Heart right ventricle (tissue), 16 donors: ENCODE data around the gene ZMIZ1. TPM values are rescaled to one million over a fixed set of nuclear protein-coding genes. Genes with fewer than 3 reads are reported as not detected.

Experiments used
- ATAC-seq, 8 donors: fragments of 200-7000 bp; cut with Tn5 transposase; one replicate each; pipeline ENCODE4 v1.9.1; 2020; ENCODE audit warnings: mild to moderate bottlenecking in 8 of 8, moderate library complexity in 8 of 8, moderate number of reproducible peaks in 1 of 8
- DNase-seq, 2 donors: peaks; one replicate each; pipeline ENCODE4 v3.0.0-alpha.2; 2020
- H3K27ac ChIP-seq, 10 donors: fragments of 200-600 bp; sonication (generic) in 2 of 10; one replicate each; pipeline versions ENCODE4 v1.5.0 to v1.8.0; 2020 to 2022; ENCODE audit warnings: mild to moderate bottlenecking in 3 of 10
- H3K27me3 ChIP-seq, 7 donors: fragments of 200-600 bp; one replicate each; pipeline ENCODE4 v1.8.0; 2021 to 2022; ENCODE audit warnings: mild to moderate bottlenecking in 2 of 7
- H3K36me3 ChIP-seq, 9 donors: fragments of 200-600 bp; sonication (generic) in 1 of 9; one replicate each; pipeline versions ENCODE4 v1.5.0 to v1.8.0; 2020 to 2022; ENCODE audit warnings: mild to moderate bottlenecking in 2 of 9
- H3K4me1 ChIP-seq, 9 donors: fragments of 200-600 bp; sonication (generic) in 1 of 9; one replicate each; pipeline versions ENCODE4 v1.5.0 to v1.8.0; 2020 to 2022; ENCODE audit warnings: mild to moderate bottlenecking in 4 of 9
- H3K4me3 ChIP-seq, 10 donors: fragments of 200-600 bp; sonication (generic) in 2 of 10; one replicate each; pipeline versions ENCODE4 v1.5.0 to v1.8.0; 2020 to 2022; ENCODE audit warnings: mild to moderate bottlenecking in 7 of 10, moderate library complexity in 2 of 10
- H3K9me3 ChIP-seq, 11 donors: fragments of 200-600 bp in 10 of 11; sonication (generic) in 2 of 11; one replicate each; pipeline versions ENCODE4 v1.5.0 to v1.8.0; 2013 to 2022; ENCODE audit warnings: mild to moderate bottlenecking in 2 of 11, control low read depth in 1 of 11, moderate library complexity in 1 of 11
- WGBS, 2 donors: extraction: QIAGEN DNeasy Blood & Tissue Kit; methylation state at CpG; one replicate each; pipeline ENCODE4 v1.1.7; 2013; ENCODE audit warnings: inconsistent platforms in 1 of 2; 5-methylcytosine and 5-hydroxymethylcytosine counted together
- intact Hi-C, 10 donors: fragments of 100-400 bp; cut with DNase I; formaldehyde crosslinking; loops; one replicate each; pipeline versions ENCODE4 v1.11.1 to v1.14.2; 2022
- polyA plus RNA-seq, 2 donors: library from polyadenylated mRNA; stranded (reverse); fragments of 200-250 nt; gene quantifications; one replicate each; pipeline ENCODE4 v1.2.3, GENCODE V29; 2013
- total RNA-seq, 10 donors: library from RNA; stranded (reverse); fragmentation: NEBNext Ultra II Directional in 3 of 10; extraction: Animal tissue kit (Norgen Biotek cat#: 25700) in 3 of 10; gene quantifications; one replicate each; pipeline versions ENCODE4 v1.2.1 to v1.2.4, GENCODE V29; 2021 to 2023
- TF ChIP-seq, protein P1 (sequence below), 9 donors: fragments of 200-600 bp; sonication (generic) in 2 of 9; IDR thresholded peaks; one replicate each; pipeline versions ENCODE4 v1.5.0 to v1.8.0; 2021 to 2022; ENCODE audit warnings: antibody characterized with exemption in 9 of 9, mild to moderate bottlenecking in 5 of 9, moderate library complexity in 1 of 9
- donor health status: Arrhythmogenic right ventricular cardiomyopathy.
- donor health status: ischemic (EF 13 %, LVEDD 7.1; RV severe dilation, severe dysfunction).
- donor health status: healthy with polysubstance abuse.
- donor health status: DM: no; HTN: yes; CAD: no.
- donor health status: DM: no; HTN: no; CAD: no.
- donor health status: ischemic (EF 25% LVEDD 6.9; RV normal size, moderate dysfunction).
- donor health status: ischemic (EF 25% LVEDD 5.7; RV mildly dilated, moderate dysfunction).
- donor health status: healthy.
- donor health status: DM: yes; HTN: yes; CAD: no.
- donor health status: Ischemic cardiomyopathy.
- donor health status: ischemic (EF 35%, LVEDD 5.7; RV mildly dilated, moderate dysfunction).
- donor health status: nonischemic (EF 11% LVEDD 7.7; RV severe dilation, severe dysfunction).
- donor health status: DM: yes; HTN: yes; CAD: no.
- donor health status: PGD.
- donor health status: ischemic (EF 29% LVEDD 5.4; RV normal size, mild dysfunction).
- donor health status: nonischemic (EF 23%, LVEDD 6.1; RV moderate dilation, normal function).

The ZMIZ1 gene
- total and polyA plus RNA-seq, 12 donors = 24.2 to 61.5 (median 49.8) TPM

DNA sequence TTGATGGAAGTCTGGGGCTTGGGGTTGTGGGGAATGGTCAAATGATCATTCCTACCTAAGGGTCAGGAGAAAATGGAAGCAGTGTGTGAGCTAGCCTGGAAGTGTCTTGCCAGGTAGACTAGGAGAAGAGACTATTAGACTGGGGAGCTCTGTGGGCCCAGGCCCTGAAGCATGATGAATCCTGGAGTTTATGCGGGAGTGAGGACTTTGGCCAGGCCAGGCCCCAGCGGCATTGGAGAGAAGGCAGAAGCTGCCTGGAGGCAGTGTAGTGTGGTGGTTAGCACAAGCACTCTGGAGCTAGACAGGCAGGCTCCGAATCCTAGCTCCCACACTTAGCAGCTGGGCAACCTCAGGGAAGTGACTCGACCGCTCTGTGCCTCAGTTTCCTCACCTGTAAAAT is 29.3 kb downstream of the ZMIZ1 start:
- intact Hi-C loops = no loop called here
- H3K27me3 ChIP-seq = no peaks in the 10 kb centered on the region
- DNase-seq (no peak), ATAC-seq (no peak)
- 94% methylated on average over 5 of the region's 5 CpGs for WGBS, 2 donors
- H3K4me1 ChIP-seq = peaks cover 69 to 100% (median 98%) of the 10 kb centered on the region in 9 donors
- H3K36me3 ChIP-seq = no peaks in the 10 kb centered on the region
- TF ChIP-seq, protein P1, sequence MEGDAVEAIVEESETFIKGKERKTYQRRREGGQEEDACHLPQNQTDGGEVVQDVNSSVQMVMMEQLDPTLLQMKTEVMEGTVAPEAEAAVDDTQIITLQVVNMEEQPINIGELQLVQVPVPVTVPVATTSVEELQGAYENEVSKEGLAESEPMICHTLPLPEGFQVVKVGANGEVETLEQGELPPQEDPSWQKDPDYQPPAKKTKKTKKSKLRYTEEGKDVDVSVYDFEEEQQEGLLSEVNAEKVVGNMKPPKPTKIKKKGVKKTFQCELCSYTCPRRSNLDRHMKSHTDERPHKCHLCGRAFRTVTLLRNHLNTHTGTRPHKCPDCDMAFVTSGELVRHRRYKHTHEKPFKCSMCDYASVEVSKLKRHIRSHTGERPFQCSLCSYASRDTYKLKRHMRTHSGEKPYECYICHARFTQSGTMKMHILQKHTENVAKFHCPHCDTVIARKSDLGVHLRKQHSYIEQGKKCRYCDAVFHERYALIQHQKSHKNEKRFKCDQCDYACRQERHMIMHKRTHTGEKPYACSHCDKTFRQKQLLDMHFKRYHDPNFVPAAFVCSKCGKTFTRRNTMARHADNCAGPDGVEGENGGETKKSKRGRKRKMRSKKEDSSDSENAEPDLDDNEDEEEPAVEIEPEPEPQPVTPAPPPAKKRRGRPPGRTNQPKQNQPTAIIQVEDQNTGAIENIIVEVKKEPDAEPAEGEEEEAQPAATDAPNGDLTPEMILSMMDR (IDR thresholded peaks at IDR 0.05) = no peak
- peak overlapping the region in 6 of 10 donors; percentile 16 to 87 (median 53) for H3K27ac ChIP-seq
- H3K9me3 ChIP-seq = no peaks in the 10 kb centered on the region
- no peak overlapping the region for H3K4me3 ChIP-seq

- Histone ChIP-seq H3K27ac (peak overlapping the region in 4 of 10 donors; percentile 1 to 87 (median 56)), H3K4me1 (peaks cover 72 to 100% (median 99%) of the 10 kb centered on the region in 9 donors), H3K9me3 (no peaks in the 10 kb centered on the region), H3K36me3 (no peaks in the 10 kb centered on the region), H3K4me3 (no peak overlapping the region), H3K27me3 (no peaks in the 10 kb centered on the region)
- WGBS, 2 donors = 83 to 85% methylated on average over 10 of the region's 10 CpGs
- TF ChIP-seq, protein P1 (IDR thresholded peaks at IDR 0.05) = no peak
- no peak for DNase-seq
- intact Hi-C loops = no loop called here
- no peak for ATAC-seq
Measured at GRCh38 chr10:79098596-79099015, 29.8 kb downstream of the ZMIZ1 start.

DNA sequence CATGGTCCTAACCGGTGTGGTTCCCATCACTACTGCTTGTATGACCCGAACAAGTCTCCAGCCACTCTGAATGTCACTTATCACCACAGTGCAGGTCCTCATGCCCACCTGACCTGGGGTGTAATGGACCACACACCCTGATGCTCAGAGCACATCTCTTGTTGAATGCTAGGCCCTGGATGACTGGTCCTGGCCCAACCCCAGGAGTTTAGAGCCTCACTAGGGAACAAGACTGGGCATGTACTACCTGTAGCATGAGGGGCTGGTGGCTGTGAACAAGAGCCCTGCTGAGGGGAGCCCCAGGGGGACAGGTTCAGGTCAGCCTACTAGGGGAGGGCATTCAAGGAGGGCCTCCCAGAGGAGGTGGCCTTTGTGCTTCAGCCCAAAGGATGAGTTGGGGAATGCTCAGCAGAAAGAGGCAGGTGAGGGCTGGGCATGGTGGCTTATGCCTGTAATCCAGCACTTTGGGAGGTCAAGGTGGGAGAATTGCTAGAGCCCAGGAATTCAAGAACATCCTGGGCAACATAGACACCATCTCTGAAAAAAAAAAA is 31.2 kb downstream of the ZMIZ1 start:
- Histone ChIP-seq H3K4me3 (no peak overlapping the region), H3K27ac (peak overlapping the region in 6 of 10 donors; percentile 12 to 87 (median 76)), H3K36me3 (no peaks in the 10 kb centered on the region), H3K4me1 (peaks cover 72 to 99% (median 96%) of the 10 kb centered on the region in 9 donors), H3K27me3 (no peaks in the 10 kb centered on the region), H3K9me3 (no peaks in the 10 kb centered on the region)
- DNase-seq (no peak), ATAC-seq (no peak)
- intact Hi-C loops = no loop called here
- WGBS, 2 donors = 84 to 87% methylated on average over 2 of the region's 2 CpGs
- TF ChIP-seq, protein P1 (IDR thresholded peaks at IDR 0.05) = no peak

GRCh38 chr10:79100771-79101170 is 32.0 kb downstream of the ZMIZ1 start:
- TF ChIP-seq, protein P1 (IDR thresholded peaks at IDR 0.05) = no peak
- no peak for DNase-seq
- Histone ChIP-seq H3K9me3 (no peaks in the 10 kb centered on the region), H3K4me1 (peaks cover 74 to 99% (median 96%) of the 10 kb centered on the region in 9 donors), H3K36me3 (no peaks in the 10 kb centered on the region), H3K27ac (peak overlapping the region in 7 of 10 donors; percentile 12 to 87 (median 78)), H3K27me3 (no peaks in the 10 kb centered on the region), H3K4me3 (no peak overlapping the region)
- ATAC-seq = no peak
- 48 to 56% methylated on average over 5 of the region's 5 CpGs for WGBS, 2 donors
- intact Hi-C loops = no loop called here
